H1 (cell line): Measurements from ENCODE around the gene ARHGAP32. TPM values are rescaled to one million over a fixed set of nuclear protein-coding genes. Genes with fewer than 3 reads are reported as not detected.

Source experiments
- CTCF ChIA-PET: fragments of 300-600 bp; sonication (Branson Sonifier 250); formaldehyde crosslinking; loops from one replicate; lab custom pipeline; 2021; ENCODE audit not compliant: partially characterized antibody; lab: Charles Lee
- POLR2A ChIA-PET: fragments of 300-600 bp; sonication (Branson Sonifier 250); formaldehyde crosslinking; loops from one replicate; lab custom pipeline; 2021; ENCODE audit warnings: inconsistent platforms; ENCODE audit not compliant: partially characterized antibody; lab: Charles Lee
- DNase-seq, 2 experiments: peaks; one replicate each; pipeline versions ENCODE4 v3.0.0 to v3.0.0-alpha.2; 2010 to 2022; ENCODE audit warnings: low spot score in 2 of 2, low read depth in 1 of 2, mixed read lengths in 1 of 2
- FAIRE-seq: peaks from 2 replicates; lab custom pipeline; 2011; peaks lifted over from hg19 to GRCh38; lab: Jason Lieb, UNC
- H2AFZ ChIP-seq: 2 replicates; pipeline ENCODE4 v1.8.1; 2012; ENCODE audit warnings: low read length, inconsistent platforms
- H2AK5ac ChIP-seq: 2 replicates; pipeline ENCODE4 v1.6.1; 2013; ENCODE audit warnings: low read depth, low read length
- H2BK120ac ChIP-seq: replicated peaks from 2 replicates; pipeline ENCODE3; 2013; ENCODE audit warnings: low read depth, low read length, inconsistent platforms
- H2BK12ac ChIP-seq: 2 replicates; pipeline ENCODE4 v1.6.1; 2013; ENCODE audit warnings: low read depth, low read length
- H2BK15ac ChIP-seq: 2 replicates; pipeline ENCODE4 v1.6.1; 2013; ENCODE audit warnings: low read length
- H2BK20ac ChIP-seq: 2 replicates; pipeline ENCODE4 v1.6.1; 2013; ENCODE audit warnings: low read length
- H2BK5ac ChIP-seq: 2 replicates; pipeline ENCODE4 v1.6.1; 2013; ENCODE audit warnings: low read depth, low read length
- H3K14ac ChIP-seq: 2 replicates; pipeline ENCODE4 v1.6.1; 2013; ENCODE audit warnings: inconsistent platforms; ENCODE audit not compliant: insufficient read length
- H3K18ac ChIP-seq: 2 replicates; pipeline ENCODE4 v1.6.1; 2013; ENCODE audit warnings: low read length; ENCODE audit errors: extremely low read depth
- H3K23ac ChIP-seq: 2 replicates; pipeline ENCODE4 v1.6.1; 2013; ENCODE audit warnings: inconsistent platforms; ENCODE audit not compliant: insufficient read length
- H3K23me2 ChIP-seq: 2 replicates; pipeline ENCODE4 v1.6.1; 2013; ENCODE audit warnings: low read depth, low read length
- H3K27ac ChIP-seq: 2 replicates; pipeline ENCODE4 v1.6.1; 2011; ENCODE audit warnings: low read depth, low read length, inconsistent platforms
- H3K27me3 ChIP-seq, 4 experiments: replicated peaks in 1 of 4; 1 replicate in 1 of 4; 2 replicates in 3 of 4; pipeline versions ENCODE4 v1.6.1 to v1.8.1; 2011 to 2013; ENCODE audit warnings: low read length in 3 of 4, mild to moderate bottlenecking in 3 of 4, inconsistent platforms in 2 of 4, mixed read lengths in 2 of 4, moderate library complexity in 1 of 4; ENCODE audit not compliant: control insufficient read depth in 3 of 4, insufficient read depth in 3 of 4; ENCODE audit errors: extremely low read depth in 1 of 4
- H3K36me3 ChIP-seq, 4 experiments: 2 replicates each; pipeline versions ENCODE4 v1.6.1 to v1.8.1; 2011 to 2013; ENCODE audit warnings: mild to moderate bottlenecking in 4 of 4, low read length in 3 of 4, moderate library complexity in 2 of 4, control low read depth in 1 of 4, inconsistent platforms in 1 of 4; ENCODE audit not compliant: insufficient read depth in 4 of 4, control insufficient read depth in 2 of 4
- H3K4ac ChIP-seq: replicated peaks from 2 replicates; pipeline ENCODE3; 2013; ENCODE audit warnings: low read length, low read depth, mixed read lengths, inconsistent platforms; ENCODE audit not compliant: insufficient read length
- H3K4me1 ChIP-seq, 4 experiments: replicated peaks in 1 of 4; 1 replicate in 1 of 4; 2 replicates in 3 of 4; pipeline versions ENCODE4 v1.6.1 to v1.8.1; 2011 to 2013; ENCODE audit warnings: low read length in 3 of 4, inconsistent platforms in 2 of 4, mixed read lengths in 1 of 4; ENCODE audit not compliant: insufficient read depth in 4 of 4, control insufficient read depth in 3 of 4
- H3K4me2 ChIP-seq, 2 experiments: 2 replicates each; pipeline versions ENCODE4 v1.6.1 to v1.8.1; 2011 to 2013; ENCODE audit warnings: low read depth in 2 of 2, low read length in 2 of 2, control low read depth in 1 of 2, inconsistent platforms in 1 of 2, mild to moderate bottlenecking in 1 of 2; ENCODE audit not compliant: insufficient read depth in 1 of 2
- H3K4me3 ChIP-seq, 4 experiments: fragments of 200-600, 300-600 bp in 1 of 4; sonication (generic), shearing (Covaris generic), sonication (Bioruptor Twin) in 1 of 4; 2 replicates each; pipeline versions ENCODE4 v1.5.1 to v1.8.1; 2011 to 2016; ENCODE audit warnings: low read length in 4 of 4, low read depth in 3 of 4, control low read depth in 2 of 4, inconsistent platforms in 2 of 4, mild to moderate bottlenecking in 2 of 4, mixed read lengths in 1 of 4, moderate library complexity in 1 of 4; ENCODE audit not compliant: insufficient read depth in 2 of 4; ENCODE audit errors: extremely low read depth in 1 of 4
- H3K56ac ChIP-seq: replicated peaks from 2 replicates; pipeline ENCODE3; 2013; ENCODE audit warnings: low read depth, mild to moderate bottlenecking, mixed read lengths, low read length, inconsistent platforms; ENCODE audit not compliant: insufficient read length
- H3K79me1 ChIP-seq: 2 replicates; pipeline ENCODE4 v1.6.1; 2013; ENCODE audit warnings: low read depth, low read length, control low read depth
- H3K79me2 ChIP-seq, 2 experiments: 2 replicates each; pipeline versions ENCODE4 v1.6.1 to v1.8.1; 2012 to 2013; ENCODE audit warnings: low read length in 2 of 2, mild to moderate bottlenecking in 2 of 2, inconsistent platforms in 1 of 2; ENCODE audit not compliant: insufficient read depth in 2 of 2, control insufficient read depth in 1 of 2
- H3K9ac ChIP-seq, 4 experiments: replicated peaks in 1 of 4; 1 replicate in 1 of 4; 2 replicates in 3 of 4; pipeline versions ENCODE4 v1.6.1 to v1.8.1; 2011 to 2013; ENCODE audit warnings: low read depth in 3 of 4, low read length in 3 of 4, control low read depth in 2 of 4, mild to moderate bottlenecking in 2 of 4, moderate library complexity in 2 of 4, inconsistent platforms in 1 of 4; ENCODE audit errors: extremely low read depth in 1 of 4
- H3K9me3 ChIP-seq, 2 experiments: 2 replicates each; pipeline versions ENCODE4 v1.6.1 to v1.8.1; 2012 to 2013; ENCODE audit warnings: mild to moderate bottlenecking in 2 of 2, moderate library complexity in 2 of 2, control low read depth in 1 of 2, inconsistent platforms in 1 of 2, low read depth in 1 of 2, low read length in 1 of 2, mixed read lengths in 1 of 2; ENCODE audit not compliant: insufficient read depth in 2 of 2
- H4K20me1 ChIP-seq, 2 experiments: replicated peaks in 1 of 2; 2 replicates each; pipeline versions ENCODE3 to v1.8.1; 2011 to 2013; ENCODE audit warnings: inconsistent platforms in 2 of 2, low read length in 2 of 2, mild to moderate bottlenecking in 1 of 2; ENCODE audit not compliant: insufficient read depth in 2 of 2, control insufficient read depth in 1 of 2
- H4K5ac ChIP-seq: 2 replicates; pipeline ENCODE4 v1.6.1; 2013; ENCODE audit warnings: low read length, low read depth, mixed read lengths, inconsistent platforms; ENCODE audit not compliant: insufficient read length
- H4K8ac ChIP-seq: 2 replicates; pipeline ENCODE4 v1.8.0; 2013; ENCODE audit warnings: mild to moderate bottlenecking, moderate library complexity, low read length, inconsistent platforms; ENCODE audit not compliant: insufficient read depth; ENCODE audit errors: extremely low read depth
- H4K91ac ChIP-seq: replicated peaks from 2 replicates; pipeline ENCODE3; 2013; ENCODE audit warnings: low read length, mixed read lengths, inconsistent platforms; ENCODE audit not compliant: insufficient read length
- BACH1 ChIP-seq: IDR thresholded peaks from 2 replicates; pipeline ENCODE4 v1.6.1; 2012; ENCODE audit warnings: low read length, improper control_type of control experiment
- CHD1 ChIP-seq: IDR thresholded peaks from 2 replicates; pipeline ENCODE4 v1.6.1; 2012; ENCODE audit warnings: low read depth, low read length, improper control_type of control experiment
- E2F6 ChIP-seq: IDR thresholded peaks from 2 replicates; pipeline ENCODE4 v1.6.1; 2012; ENCODE audit warnings: inconsistent platforms
- GABPA ChIP-seq: IDR thresholded peaks from 2 replicates; pipeline ENCODE4 v1.6.1; 2011; ENCODE audit warnings: mild to moderate bottlenecking, low read length, moderate library complexity, borderline replicate concordance; ENCODE audit not compliant: insufficient read depth
- HDAC2 ChIP-seq, 2 experiments: fragments of 300-600 bp in 1 of 2; sonication (generic) in 1 of 2; IDR thresholded peaks; 2 replicates each; pipeline ENCODE4 v1.6.1; 2011 to 2012; ENCODE audit warnings: low read depth in 2 of 2, low read length in 2 of 2, mild to moderate bottlenecking in 2 of 2, moderate library complexity in 2 of 2, borderline replicate concordance in 1 of 2, inconsistent platforms in 1 of 2
- KDM4A ChIP-seq: IDR thresholded peaks from one replicate; pipeline ENCODE4 v1.7.1; 2012; ENCODE audit warnings: low read depth, mild to moderate bottlenecking, moderate library complexity, low read length, inconsistent platforms; ENCODE audit not compliant: severe bottlenecking
- NANOG ChIP-seq: IDR thresholded peaks from 2 replicates; pipeline ENCODE4 v1.6.1; 2011; ENCODE audit warnings: low read length, low read depth, mild to moderate bottlenecking, inconsistent platforms; ENCODE audit not compliant: insufficient read depth, poor library complexity, severe bottlenecking
- RBBP5 ChIP-seq: IDR thresholded peaks from 2 replicates; pipeline ENCODE4 v1.7.1; 2012; ENCODE audit warnings: low read depth, mild to moderate bottlenecking, inconsistent platforms, low read length, moderate library complexity, borderline replicate concordance
- WGBS, 2 experiments: shearing (Covaris generic) in 1 of 2; methylation state at CpG; one replicate each; pipeline versions ENCODE4 v1.1.6 to v1.1.7; 2013 to 2015; ENCODE audit warnings: low lambda C conversion rate in 2 of 2, mixed read lengths in 2 of 2, inconsistent platforms in 1 of 2, low coverage in 1 of 2, missing lambda C conversion rate in 1 of 2; ENCODE audit not compliant: insufficient replicate concordance in 2 of 2, insufficient coverage in 1 of 2, insufficient read length in 1 of 2; ENCODE audit errors: extremely low coverage in 1 of 2, missing lambda C conversion rate in 1 of 2; 5-methylcytosine and 5-hydroxymethylcytosine counted together
- polyA plus RNA-seq, 7 experiments: library from polyadenylated mRNA; depleted of rRNA in 3 of 7; stranded (reverse) in 5 of 7; unstranded in 2 of 7; fragments of >200 nt in 5 of 7; fragments of 200-250 nt in 2 of 7; gene quantifications; 1 replicate in 5 of 7; 2 replicates in 1 of 7; 4 replicates in 1 of 7; pipeline versions ENCODE4 v1.2.1 to v1.2.3, GENCODE V29; 2011 to 2013; ENCODE audit warnings: missing spikeins in 2 of 7, mixed read lengths in 2 of 7
- total RNA-seq: library from RNA; stranded (reverse); fragmentation: NEBNext Ultra II Directional; extraction: Animal tissue kit (Norgen Biotek cat#: 25700); gene quantifications from 2 replicates; pipeline ENCODE4 v1.2.1, GENCODE V29; 2021

The ARHGAP32 gene
- total and polyA plus RNA-seq, 2 of the 8 experiments (the other 6 are each of a cell fraction or from before 2014, with no cell fraction given), result 13.7 to 30.0 TPM

GRCh38 chr11:129061492-129062230 lies 130.5 kb downstream of the ARHGAP32 start:
- H2BK20ac ChIP-seq, result no peak overlapping the region
- H3K4me3 ChIP-seq, result no peak overlapping the region
- peaks cover 0 to 1% of the 10 kb centered on the region in 2 experiments for H4K20me1 ChIP-seq
- no peak overlapping the region for H2BK12ac ChIP-seq
- no peak overlapping the region for H4K91ac ChIP-seq
- no peak for DNase-seq
- H3K27ac ChIP-seq, result no peak overlapping the region
- H3K36me3 ChIP-seq, result peaks cover 0 to 9% (median 0%) of the 10 kb centered on the region in 4 experiments; a peak in 4 of 8 replicates
- no peak overlapping the region for H3K18ac ChIP-seq
- no peaks in the 10 kb centered on the region for H3K4me1 ChIP-seq
- TF ChIP-seq HDAC2 (IDR thresholded peaks at IDR 0.05; ENCODE audit: borderline replicate concordance in 1 of 2, low read depth in 2 of 2, low read length in 2 of 2) (no peak), RBBP5 (no peak), NANOG (no peak), BACH1 (no peak), GABPA (no peak), E2F6 (no peak), KDM4A (no peak), CHD1 (no peak)
- TF ChIP-seq, all 59 proteins: peak for 0
- no peaks in the 10 kb centered on the region for H3K23me2 ChIP-seq
- POLR2A ChIA-PET, result no interaction called here
- FAIRE-seq, result no peak
- no peak overlapping the region for H2BK120ac ChIP-seq
- no peak overlapping the region for H2BK15ac ChIP-seq
- CTCF ChIA-PET, result no interaction called here
- no peaks in the 10 kb centered on the region for H3K27me3 ChIP-seq
- no peak overlapping the region for H3K14ac ChIP-seq
- H3K4me2 ChIP-seq, result no peak overlapping the region
- no peaks in the 10 kb centered on the region for H3K79me1 ChIP-seq
- H4K5ac ChIP-seq, result no peak overlapping the region
- no peak overlapping the region for H3K56ac ChIP-seq
- no peaks in the 10 kb centered on the region for H3K79me2 ChIP-seq
- WGBS, 2 experiments, result 88% methylated on average over 7 of the region's 7 CpGs; no CpG with 5 or more reads in 1 of the 2 experiments
- H3K9me3 ChIP-seq, result no peaks in the 10 kb centered on the region
- no peak overlapping the region for H2AFZ ChIP-seq
- no peak overlapping the region for H2BK5ac ChIP-seq
- H3K4ac ChIP-seq, result no peak overlapping the region
- H3K9ac ChIP-seq, result no peak overlapping the region
- no peak overlapping the region for H2AK5ac ChIP-seq
- no peak overlapping the region for H3K23ac ChIP-seq
- no peak overlapping the region for H4K8ac ChIP-seq
